Measurements from ENCODE around the gene TLCD3A.
A peak's percentile ranks its signal among the peaks of the same experiment; 100 is the strongest.
"Not testable (repeated sequence)": the region's sequence is repeated elsewhere in the genome, so short reads cannot be mapped to it uniquely, and the experiment has no call there.

The TLCD3A gene

GRCh38 chr17:732067-732901 is at the start of gene TLCD3A:
TLCD3A (plus strand) TSS chr17:732596; CDS start chr17:732648, 52 bp downstream.
- peak; percentile 35 for DNase-seq (ENCODE audit: low read depth)

- DNase-seq (ENCODE audit: low read depth): no peak
Observed at GRCh38 chr17:683040-683439, 49.4 kb upstream of the TLCD3A start.

- DNase-seq (ENCODE audit: low read depth): no peak
Observed at GRCh38 chr17:683499-684254, 48.7 kb upstream of the TLCD3A start.

DNA sequence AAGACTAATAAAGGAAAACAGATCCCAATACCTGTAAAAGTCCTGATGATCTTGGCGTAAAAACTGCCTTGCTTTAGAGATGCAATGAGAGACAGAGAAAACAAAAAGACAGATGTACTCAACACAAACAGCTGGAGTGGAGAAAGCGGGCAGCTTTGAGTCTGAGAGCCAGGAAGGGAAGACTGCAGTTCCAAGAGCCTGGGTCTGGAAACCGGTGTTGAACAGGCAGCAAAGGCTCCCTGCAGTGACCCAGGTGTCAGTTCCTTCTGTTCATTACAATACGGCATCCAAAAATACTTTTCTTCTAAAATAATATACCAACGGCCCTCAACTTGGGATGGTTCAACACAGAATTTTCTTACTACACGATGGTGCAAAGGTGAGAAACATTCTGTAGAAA is 47.4 kb upstream of the TLCD3A start:
- DNase-seq (ENCODE audit: low read depth): no peak

- DNase-seq (ENCODE audit: low read depth): no peak
Observed at GRCh38 chr17:688100-688989, 44.1 kb upstream of the TLCD3A start.

DNA sequence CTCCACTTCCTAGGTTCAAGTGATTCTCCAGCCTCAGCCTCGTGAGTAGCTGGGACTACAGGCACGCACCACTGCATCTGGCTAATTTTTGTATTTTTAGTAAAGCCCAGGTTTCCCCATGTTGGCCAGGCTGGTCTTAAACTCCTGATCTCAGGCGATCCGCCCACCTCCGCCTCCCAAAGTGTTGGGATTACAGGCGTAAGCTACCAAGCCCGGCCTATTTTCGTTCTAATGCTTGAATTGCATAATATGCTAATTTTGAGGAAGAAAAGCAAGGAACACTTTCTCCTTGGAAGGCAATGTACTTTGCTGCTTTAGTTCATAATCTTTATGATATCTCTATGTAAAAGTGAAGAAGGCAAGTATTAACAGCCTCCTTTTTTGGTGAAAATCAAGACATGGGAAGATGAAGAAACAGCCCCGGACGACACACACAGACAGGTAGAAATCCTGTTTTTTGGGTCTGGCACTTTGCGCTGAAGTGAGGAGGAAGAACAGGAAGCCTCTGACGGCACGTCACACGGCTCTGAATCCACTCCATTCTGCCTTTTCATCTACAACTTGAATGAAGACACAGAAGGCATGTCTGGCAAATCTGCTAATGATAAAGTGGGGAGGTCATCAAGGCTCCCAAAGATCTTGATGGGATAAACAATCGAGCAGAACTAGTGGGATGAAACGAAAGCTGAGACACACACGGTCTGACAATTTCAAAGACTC is 42.7 kb upstream of the TLCD3A start:
- no peak for DNase-seq (ENCODE audit: low read depth)

DNA sequence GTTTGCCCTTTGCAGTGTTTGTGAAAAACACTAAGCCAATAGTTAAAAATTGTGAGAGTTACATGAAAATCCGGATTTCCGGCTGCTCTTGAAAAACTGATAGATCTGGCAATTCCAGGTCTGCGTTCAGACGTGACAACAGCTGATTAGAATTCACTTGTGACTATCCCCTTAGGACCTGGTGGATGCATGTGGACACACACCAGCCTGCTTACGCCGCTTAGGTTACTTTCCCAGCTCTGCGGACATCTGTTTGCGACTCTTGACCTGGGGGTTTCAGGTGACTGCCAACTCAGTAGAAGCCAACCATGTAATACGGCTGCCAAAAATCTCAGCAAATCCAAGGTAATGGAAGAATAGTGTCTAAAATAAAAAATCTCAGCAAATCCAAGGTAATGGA is 42.0 kb upstream of the TLCD3A start:
- no peak for DNase-seq (ENCODE audit: low read depth)

DNA sequence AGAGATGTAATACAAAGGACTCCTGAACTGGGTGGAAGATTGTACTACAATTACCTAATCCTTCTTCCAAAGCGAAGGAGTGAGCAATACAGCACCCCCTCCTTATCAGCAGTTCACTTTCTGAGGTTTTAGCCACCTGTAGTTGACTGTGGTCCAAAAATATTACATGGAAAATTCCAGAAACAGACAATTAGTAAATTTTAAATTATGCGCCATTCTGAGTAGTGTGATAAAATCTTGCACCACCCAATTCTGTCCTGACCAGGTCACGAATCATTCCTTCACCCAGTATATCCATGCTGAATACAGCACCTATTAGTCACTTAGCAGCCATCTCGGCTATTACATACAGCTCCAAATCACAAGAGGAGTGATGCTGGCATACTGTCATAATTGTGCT is 41.0 kb upstream of the TLCD3A start:
- DNase-seq (ENCODE audit: low read depth): no peak

GRCh38 chr17:692116-692515 is 40.3 kb upstream of the TLCD3A start:
- no peak for DNase-seq (ENCODE audit: low read depth)

GRCh38 chr17:693791-694638 is 38.4 kb upstream of the TLCD3A start:
- DNase-seq (ENCODE audit: low read depth): no peak

GRCh38 chr17:696369-696768 is 36.0 kb upstream of the TLCD3A start:
- DNase-seq (ENCODE audit: low read depth): no peak

DNA sequence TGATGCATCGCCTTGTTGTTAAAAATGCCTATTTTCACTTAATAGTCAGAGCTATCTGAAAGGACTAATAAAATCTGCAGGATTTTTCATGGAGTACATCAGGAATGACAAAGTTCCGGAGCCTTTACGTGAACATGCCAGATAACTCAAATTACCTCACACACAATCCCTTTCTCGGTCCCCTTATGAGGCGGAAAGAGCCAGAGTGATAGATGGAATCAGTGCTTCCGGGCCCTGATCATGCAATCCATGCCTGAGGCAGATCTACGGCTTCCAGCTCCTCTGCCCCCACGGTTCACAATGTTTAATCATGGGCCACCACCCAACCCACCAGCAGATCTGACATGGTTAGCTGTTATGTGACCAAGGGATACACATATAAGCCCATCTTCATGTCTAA is 34.7 kb upstream of the TLCD3A start:
- no peak for DNase-seq (ENCODE audit: low read depth)

DNA sequence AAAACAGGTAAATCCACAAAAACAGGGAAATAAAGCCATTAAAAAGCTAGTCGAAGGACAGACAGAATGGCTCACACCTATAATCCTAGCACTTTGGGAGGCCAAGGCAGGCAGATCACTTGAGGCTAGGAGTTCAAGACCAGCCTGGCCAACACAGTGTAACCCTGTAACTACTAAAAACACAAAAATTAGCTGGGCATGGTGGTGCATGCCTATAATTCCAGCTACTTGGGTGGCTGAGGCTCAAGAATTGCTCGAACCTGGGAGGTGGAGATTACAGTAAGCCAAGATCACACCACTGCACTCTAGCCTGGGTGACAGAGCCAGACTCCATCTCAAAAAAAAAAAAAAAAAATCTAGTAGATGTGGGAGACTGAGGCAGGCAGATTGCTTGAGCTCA is 34.3 kb upstream of the TLCD3A start:
- DNase-seq (ENCODE audit: low read depth): not testable (repeated sequence)

DNA sequence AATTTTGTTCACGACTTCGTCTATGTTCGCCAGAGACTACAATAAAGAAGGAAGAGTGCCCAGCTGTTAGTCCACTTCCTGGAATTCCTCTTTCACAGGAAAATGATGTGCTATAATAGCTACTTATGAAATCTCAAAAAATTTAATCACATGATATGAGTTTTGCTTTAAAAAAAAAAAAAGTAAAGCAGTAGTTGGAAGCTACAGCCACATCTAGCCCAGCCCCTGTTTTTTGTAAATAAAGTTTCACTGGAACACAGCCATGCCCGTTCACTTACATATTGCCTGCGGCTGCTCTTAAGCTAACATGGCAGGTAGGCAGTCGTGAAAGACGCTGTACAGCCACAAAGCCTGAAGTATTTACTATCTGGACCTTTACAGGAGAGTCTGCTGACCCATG is 33.1 kb upstream of the TLCD3A start:
- DNase-seq (ENCODE audit: low read depth): no peak

DNA sequence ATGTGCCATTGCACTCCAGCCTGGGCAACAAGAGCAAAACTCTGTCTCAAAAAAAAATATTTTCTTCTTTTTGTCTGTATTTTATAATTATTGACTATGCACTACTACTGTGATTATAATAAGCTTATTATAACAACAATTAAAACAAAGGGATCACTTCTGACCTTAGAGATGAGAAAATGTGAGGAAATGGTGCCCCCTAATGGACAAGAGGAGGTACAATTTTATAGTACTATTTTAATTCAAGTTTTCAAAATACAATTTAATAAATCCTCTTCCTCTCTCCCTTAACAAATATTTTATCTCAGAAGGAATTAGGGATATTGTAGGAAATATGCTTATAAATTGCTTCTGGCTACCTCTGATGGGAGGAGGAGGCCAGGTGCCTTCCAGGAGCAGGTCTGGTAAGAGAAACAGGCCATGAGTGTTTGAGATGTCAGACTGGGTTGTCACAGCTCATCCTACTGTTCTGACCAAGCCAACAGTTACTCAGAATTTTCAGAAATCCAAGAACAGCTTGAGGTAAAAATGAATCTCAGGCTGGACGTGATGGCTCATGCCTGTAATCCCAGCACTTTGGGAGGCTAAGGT is 31.8 kb upstream of the TLCD3A start:
- no peak for DNase-seq (ENCODE audit: low read depth)

- DNase-seq (ENCODE audit: low read depth): no peak
Observed at GRCh38 chr17:703081-703875, 29.1 kb upstream of the TLCD3A start.

GRCh38 chr17:704111-704864 is 28.1 kb upstream of the TLCD3A start:
- DNase-seq (ENCODE audit: low read depth): no peak

- DNase-seq (ENCODE audit: low read depth): no peak
Observed at GRCh38 chr17:705011-705410, 27.4 kb upstream of the TLCD3A start.

GRCh38 chr17:705863-706262 is 26.5 kb upstream of the TLCD3A start:
- DNase-seq (ENCODE audit: low read depth): no peak
